SK-N-MC (cell line): ENCODE data around the gene LGALS12.

Experiments
- DNase-seq: peaks from one replicate; pipeline ENCODE4 v3.0.0-alpha.2; 2011; ENCODE audit warnings: low read depth, low spot score
- H3K27ac ChIP-seq: fragments of 200-600 bp; sonication (generic); 2 replicates; pipeline ENCODE4 v1.5.1; 2016; ENCODE audit warnings: mixed run types
- H3K36me3 ChIP-seq: fragments of 200-600 bp; sonication (generic); 2 replicates; pipeline ENCODE4 v1.6.1; 2017; ENCODE audit warnings: antibody characterized with exemption, low read length, mixed read lengths; ENCODE audit not compliant: insufficient read depth
- H3K4me3 ChIP-seq: fragments of 200-600 bp; sonication (generic); 2 replicates; pipeline ENCODE4 v1.5.1; 2016
- H3K9ac ChIP-seq: fragments of 200-600 bp; sonication (generic); 2 replicates; pipeline ENCODE4 v1.8.0; 2017; ENCODE audit warnings: mixed run types, mixed read lengths; ENCODE audit not compliant: insufficient read length
- H3K9me3 ChIP-seq: fragments of 200-600 bp; sonication (generic); 2 replicates; pipeline ENCODE4 v1.6.1; 2017; ENCODE audit warnings: low read depth, mild to moderate bottlenecking, antibody characterized with exemption, low read length, moderate library complexity, mixed read lengths
- EZH2 ChIP-seq: fragments of 200-600 bp; sonication (generic); IDR thresholded peaks from one replicate; pipeline ENCODE4 v1.6.1; 2017; ENCODE audit warnings: antibody characterized with exemption
- FOXP2 ChIP-seq: optimal IDR thresholded peaks from 2 replicates; pipeline ENCODE3; 2011; ENCODE audit warnings: mild to moderate bottlenecking, moderate library complexity; ENCODE audit not compliant: insufficient read depth; ENCODE audit errors: extremely low read length, control extremely low read depth
- POLR2AphosphoS5 ChIP-seq: IDR thresholded peaks from 2 replicates; pipeline ENCODE4 v1.6.1; 2012; ENCODE audit warnings: mild to moderate bottlenecking, low read depth, low read length, borderline replicate concordance

LGALS12 gene

GRCh38 chr11:63505857-63506528, at the start of gene LGALS12:
TSS of gene LGALS12 (plus strand) at chr11:63506084. CDS start at chr11:63506459, 375 bp downstream.
- H3K36me3 ChIP-seq = no peaks in the 10 kb centered on the region
- H3K9me3 ChIP-seq = no peaks in the 10 kb centered on the region
- no peak for DNase-seq
- no peak for TF ChIP-seq EZH2
- no peak within 1 kb of the TSS for H3K9ac ChIP-seq
- H3K27ac ChIP-seq = no peak within 1 kb of the TSS
- no peak within 1 kb of the TSS for H3K4me3 ChIP-seq

GRCh38 chr11:63459586-63459985, 46.3 kb upstream of the LGALS12 start:
- no peak overlapping the region for H3K27ac ChIP-seq
- TF ChIP-seq POLR2AphosphoS5 = no peak
- no peak for TF ChIP-seq EZH2
- no peak for TF ChIP-seq FOXP2
- H3K9me3 ChIP-seq = no peaks in the 10 kb centered on the region
- no peak overlapping the region for H3K4me3 ChIP-seq
- H3K9ac ChIP-seq = no peak overlapping the region
- H3K36me3 ChIP-seq = no peaks in the 10 kb centered on the region
- no peak for DNase-seq

- no peaks in the 10 kb centered on the region for H3K9me3 ChIP-seq
- TF ChIP-seq FOXP2 = no peak
- TF ChIP-seq POLR2AphosphoS5 = no peak
- no peak for TF ChIP-seq EZH2
- no peak overlapping the region for H3K4me3 ChIP-seq
- H3K27ac ChIP-seq = no peak overlapping the region
- H3K9ac ChIP-seq = no peak overlapping the region
- no peak for DNase-seq
- H3K36me3 ChIP-seq = no peaks in the 10 kb centered on the region
Measured at GRCh38 chr11:63462137-63462536, 43.7 kb upstream of the LGALS12 start.

- Histone ChIP-seq H3K9me3 (no peaks in the 10 kb centered on the region), H3K4me3 (no peak overlapping the region), H3K9ac (no peak overlapping the region), H3K27ac (no peak overlapping the region), H3K36me3 (no peaks in the 10 kb centered on the region)
- DNase-seq = no peak
- TF ChIP-seq FOXP2 (no peak), POLR2AphosphoS5 (no peak), EZH2 (no peak)
Measured at GRCh38 chr11:63470311-63470710, 35.6 kb upstream of the LGALS12 start.

GRCh38 chr11:63472372-63472771, 33.5 kb upstream of the LGALS12 start:
- Histone ChIP-seq H3K36me3 (no peaks in the 10 kb centered on the region), H3K4me3 (no peak overlapping the region), H3K9me3 (no peaks in the 10 kb centered on the region), H3K9ac (no peak overlapping the region), H3K27ac (no peak overlapping the region)
- TF ChIP-seq EZH2 (no peak), POLR2AphosphoS5 (no peak), FOXP2 (no peak)
- no peak for DNase-seq

GRCh38 chr11:63476618-63477017, 29.3 kb upstream of the LGALS12 start:
- TF ChIP-seq EZH2 (no peak), POLR2AphosphoS5 (no peak), FOXP2 (no peak)
- Histone ChIP-seq H3K4me3 (no peak overlapping the region), H3K27ac (no peak overlapping the region), H3K9me3 (no peaks in the 10 kb centered on the region), H3K36me3 (no peaks in the 10 kb centered on the region), H3K9ac (no peak overlapping the region)
- no peak for DNase-seq

- no peaks in the 10 kb centered on the region for H3K9me3 ChIP-seq
- no peak overlapping the region for H3K9ac ChIP-seq
- DNase-seq = peak; percentile 34
- H3K36me3 ChIP-seq = no peaks in the 10 kb centered on the region
- no peak overlapping the region for H3K27ac ChIP-seq
- H3K4me3 ChIP-seq = no peak overlapping the region
- TF ChIP-seq EZH2 (no peak), FOXP2 (no peak), POLR2AphosphoS5 (no peak)
Measured at GRCh38 chr11:63478896-63479295, 27.0 kb upstream of the LGALS12 start.

GRCh38 chr11:63480039-63480438, 25.8 kb upstream of the LGALS12 start:
- no peak for DNase-seq
- H3K27ac ChIP-seq = no peak overlapping the region
- H3K4me3 ChIP-seq = no peak overlapping the region
- TF ChIP-seq POLR2AphosphoS5 (no peak), FOXP2 (no peak), EZH2 (no peak)
- no peak overlapping the region for H3K9ac ChIP-seq
- no peaks in the 10 kb centered on the region for H3K36me3 ChIP-seq
- no peaks in the 10 kb centered on the region for H3K9me3 ChIP-seq

- H3K36me3 ChIP-seq = no peaks in the 10 kb centered on the region
- H3K27ac ChIP-seq = no peak overlapping the region
- no peak overlapping the region for H3K9ac ChIP-seq
- no peaks in the 10 kb centered on the region for H3K9me3 ChIP-seq
- DNase-seq = no peak
- no peak overlapping the region for H3K4me3 ChIP-seq
- TF ChIP-seq POLR2AphosphoS5 = no peak
- no peak for TF ChIP-seq EZH2
- TF ChIP-seq FOXP2 = no peak
Measured at GRCh38 chr11:63485777-63486176, 20.1 kb upstream of the LGALS12 start.
